ENCODE results near the gene VAMP4.

- no peak for TF ChIP-seq POLR2A (IDR thresholded peaks at IDR 0.05)
- TF ChIP-seq, protein P1, sequence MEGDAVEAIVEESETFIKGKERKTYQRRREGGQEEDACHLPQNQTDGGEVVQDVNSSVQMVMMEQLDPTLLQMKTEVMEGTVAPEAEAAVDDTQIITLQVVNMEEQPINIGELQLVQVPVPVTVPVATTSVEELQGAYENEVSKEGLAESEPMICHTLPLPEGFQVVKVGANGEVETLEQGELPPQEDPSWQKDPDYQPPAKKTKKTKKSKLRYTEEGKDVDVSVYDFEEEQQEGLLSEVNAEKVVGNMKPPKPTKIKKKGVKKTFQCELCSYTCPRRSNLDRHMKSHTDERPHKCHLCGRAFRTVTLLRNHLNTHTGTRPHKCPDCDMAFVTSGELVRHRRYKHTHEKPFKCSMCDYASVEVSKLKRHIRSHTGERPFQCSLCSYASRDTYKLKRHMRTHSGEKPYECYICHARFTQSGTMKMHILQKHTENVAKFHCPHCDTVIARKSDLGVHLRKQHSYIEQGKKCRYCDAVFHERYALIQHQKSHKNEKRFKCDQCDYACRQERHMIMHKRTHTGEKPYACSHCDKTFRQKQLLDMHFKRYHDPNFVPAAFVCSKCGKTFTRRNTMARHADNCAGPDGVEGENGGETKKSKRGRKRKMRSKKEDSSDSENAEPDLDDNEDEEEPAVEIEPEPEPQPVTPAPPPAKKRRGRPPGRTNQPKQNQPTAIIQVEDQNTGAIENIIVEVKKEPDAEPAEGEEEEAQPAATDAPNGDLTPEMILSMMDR (IDR thresholded peaks at IDR 0.05): no peak
Observed at GRCh38 chr1:171712341-171712740, 29.5 kb downstream of the VAMP4 start.
